Right renal pelvis (tissue), 4 donors: ENCODE measurements around the gene FAM162B. TPM values are rescaled to one million over a fixed set of nuclear protein-coding genes. Genes with fewer than 3 reads are reported as not detected.
"Not testable (repeated sequence)": the region's sequence is repeated elsewhere in the genome, so short reads cannot be mapped to it uniquely, and the experiment has no call there.

ENCODE experiments used
- DNase-seq, 4 donors: peaks; one replicate each; pipeline ENCODE4 v3.0.0-alpha.2; 2013; ENCODE audit warnings: low read depth in 4 of 4, low spot score in 3 of 4, missing footprints in 1 of 4
- polyA plus RNA-seq, 4 donors: library from polyadenylated mRNA; unstranded; fragments of 120-200 nt; gene quantifications; one replicate each; pipeline ENCODE4 v1.2.1, GENCODE V29; 2013; ENCODE audit not compliant: insufficient read length in 4 of 4

The FAM162B gene
- 10 to 100 TPM in 1 of 4 donors, 1 to 10 TPM in 3; 5.8 to 11.3 (median 7.3) TPM for polyA plus RNA-seq

GRCh38 chr6:116764961-116765841, at the start of gene FAM162B:
FAM162B (minus strand) TSS chr6:116765719; CDS start chr6:116765576, 143 bp downstream.
- DNase-seq, result peak in 1 of 4 donors; percentile 28

- DNase-seq, result no peak
These were observed 46.6 kb upstream of the FAM162B start for GRCh38 chr6:116812051-116812650.

- no peak for DNase-seq
These were observed 36.5 kb upstream of the FAM162B start for GRCh38 chr6:116801971-116802370.

- no peak for DNase-seq
These were observed 34.4 kb upstream of the FAM162B start for GRCh38 chr6:116799945-116800344.

- DNase-seq, result no peak
These were observed 32.1 kb upstream of the FAM162B start for GRCh38 chr6:116797585-116797984.

- no peak for DNase-seq
These were observed 27.7 kb upstream of the FAM162B start for GRCh38 chr6:116793224-116793623.

GRCh38 chr6:116783852-116784251, 18.3 kb upstream of the FAM162B start:
- no peak for DNase-seq

GRCh38 chr6:116779573-116780164, 14.2 kb upstream of the FAM162B start:
- DNase-seq, result peak in 2 of 4 donors; percentile 23 to 33

GRCh38 chr6:116773886-116774285, 8.4 kb upstream of the FAM162B start:
- DNase-seq, result no peak

- no peak for DNase-seq
These were observed 6.9 kb upstream of the FAM162B start for GRCh38 chr6:116772450-116772849.

GRCh38 chr6:116767715-116768114, 2.2 kb upstream of the FAM162B start:
- DNase-seq, result no peak

- no peak for DNase-seq
These were observed 1.1 kb upstream of the FAM162B start for GRCh38 chr6:116766506-116767176.

GRCh38 chr6:116764629-116764960, 924 bp downstream of the FAM162B start:
- DNase-seq, result peak in 1 of 4 donors; percentile 23

- DNase-seq, result no peak
These were observed 1.5 kb downstream of the FAM162B start for GRCh38 chr6:116763906-116764628.

- DNase-seq, result no peak
These were observed 2.5 kb downstream of the FAM162B start for GRCh38 chr6:116763048-116763447.

- no peak for DNase-seq
These were observed 3.3 kb downstream of the FAM162B start for GRCh38 chr6:116762235-116762634.

GRCh38 chr6:116761779-116762178, 3.7 kb downstream of the FAM162B start:
- no peak for DNase-seq

- no peak for DNase-seq
These were observed 20.3 kb downstream of the FAM162B start for GRCh38 chr6:116745176-116745575.

GRCh38 chr6:116741571-116741970, 23.9 kb downstream of the FAM162B start:
- DNase-seq, result no peak

GRCh38 chr6:116740486-116740885, 25.0 kb downstream of the FAM162B start:
- DNase-seq, result not testable (repeated sequence)
